Suprapubic skin (tissue), 4 donors: ENCODE results near the gene EVX1. TPM values are rescaled to one million over a fixed set of nuclear protein-coding genes. Genes with fewer than 3 reads are reported as not detected.

ENCODE experiments used
- DNase-seq, 2 donors: peaks; one replicate each; pipeline ENCODE4 v3.0.0-alpha.2; 2019; ENCODE audit warnings: low spot score in 2 of 2
- H3K27ac ChIP-seq: fragments of 200-600 bp; sonication (generic); one replicate; pipeline ENCODE4 v1.5.1; 2019
- H3K27me3 ChIP-seq: fragments of 200-600 bp; sonication (generic); one replicate; pipeline ENCODE4 v1.5.1; 2019
- H3K36me3 ChIP-seq: fragments of 200-600 bp; sonication (generic); one replicate; pipeline ENCODE4 v1.5.1; 2019
- H3K4me1 ChIP-seq: fragments of 200-600 bp; sonication (generic); one replicate; pipeline ENCODE4 v1.5.1; 2019
- H3K4me3 ChIP-seq: fragments of 200-600 bp; sonication (generic); one replicate; pipeline ENCODE4 v1.5.1; 2019; ENCODE audit warnings: mild to moderate bottlenecking
- H3K9me3 ChIP-seq: fragments of 200-600 bp; sonication (generic); one replicate; pipeline ENCODE4 v1.5.1; 2019
- CTCF ChIP-seq, 2 donors: fragments of 200-600 bp in 1 of 2; fragments of 450-650 bp in 1 of 2; sonication (generic) in 1 of 2; IDR thresholded peaks; one replicate each; pipeline ENCODE4 v1.5.1; 2016 to 2019; ENCODE audit warnings: antibody characterized with exemption in 2 of 2, mild to moderate bottlenecking in 1 of 2, moderate library complexity in 1 of 2
- EP300 ChIP-seq: sonication (generic); formaldehyde crosslinking; IDR thresholded peaks from one replicate; pipeline ENCODE4 v1.6.1; 2017; ENCODE audit warnings: antibody characterized with exemption
- POLR2A ChIP-seq, 2 donors: fragments of 450-650 bp; IDR thresholded peaks; one replicate each; pipeline ENCODE4 v1.6.1; 2017; ENCODE audit warnings: antibody characterized with exemption in 2 of 2, mild to moderate bottlenecking in 2 of 2, moderate library complexity in 2 of 2
- POLR2AphosphoS5 ChIP-seq, 3 donors: sonication (generic); formaldehyde crosslinking; IDR thresholded peaks; one replicate each; pipeline ENCODE4 v1.6.1; 2017; ENCODE audit warnings: antibody characterized with exemption in 3 of 3
- WGBS: methylation state at CpG from one replicate; pipeline ENCODE4 v1.1.5; 2018; 5-methylcytosine and 5-hydroxymethylcytosine counted together
- total RNA-seq, 4 donors: library from RNA; depleted of rRNA; stranded (reverse); fragments of >200 nt; gene quantifications; one replicate each; pipeline ENCODE4 v1.1.0, GENCODE V29; 2016

The EVX1 gene
- total RNA-seq, 4 donors from 2014 or later = not detected

- Histone ChIP-seq H3K27ac (no peak overlapping the region), H3K27me3 (peaks cover 67% of the 10 kb centered on the region)
- no peak for DNase-seq
Measured at GRCh38 chr7:27254625-27255024, 12.0 kb downstream of the EVX1 start.

GRCh38 chr7:27260211-27260610, 17.6 kb downstream of the EVX1 start:
- H3K27me3 ChIP-seq = peaks cover 30% of the 10 kb centered on the region
- H3K4me3 ChIP-seq = no peak overlapping the region
- TF ChIP-seq EP300 (no peak), CTCF (IDR thresholded peaks at IDR 0.05) (no peak), POLR2AphosphoS5 (IDR thresholded peaks at IDR 0.05) (no peak)
- WGBS = 40% methylated on average over 5 of the region's 5 CpGs
- H3K9me3 ChIP-seq = no peaks in the 10 kb centered on the region
- no peaks in the 10 kb centered on the region for H3K4me1 ChIP-seq
- DNase-seq = no peak
- H3K36me3 ChIP-seq = no peaks in the 10 kb centered on the region
- H3K27ac ChIP-seq = no peak overlapping the region

More at GRCh38 chr7:27254625-27255024, 12.0 kb downstream of the EVX1 start:
- no peak overlapping the region for H3K4me3 ChIP-seq
- TF ChIP-seq POLR2A (IDR thresholded peaks at IDR 0.05) (no peak), CTCF (IDR thresholded peaks at IDR 0.05) (no peak), POLR2AphosphoS5 (IDR thresholded peaks at IDR 0.05) (no peak), EP300 (no peak)
- H3K9me3 ChIP-seq = no peaks in the 10 kb centered on the region
- H3K36me3 ChIP-seq = no peaks in the 10 kb centered on the region
- peaks cover 15% of the 10 kb centered on the region for H3K4me1 ChIP-seq
- WGBS = 80% methylated on average over 1 of the region's 1 CpG

GRCh38 chr7:27262121-27262520, 19.5 kb downstream of the EVX1 start:
- 89% methylated on average over 4 of the region's 4 CpGs for WGBS
- no peaks in the 10 kb centered on the region for H3K9me3 ChIP-seq
- H3K27ac ChIP-seq = no peak overlapping the region
- no peaks in the 10 kb centered on the region for H3K36me3 ChIP-seq
- H3K4me1 ChIP-seq = no peaks in the 10 kb centered on the region
- peaks cover 25% of the 10 kb centered on the region for H3K27me3 ChIP-seq
- DNase-seq = no peak
- TF ChIP-seq EP300 = no peak
- TF ChIP-seq CTCF (IDR thresholded peaks at IDR 0.05) = no peak
- TF ChIP-seq POLR2A (IDR thresholded peaks at IDR 0.05) = no peak
- no peak for TF ChIP-seq POLR2AphosphoS5 (IDR thresholded peaks at IDR 0.05)
- no peak overlapping the region for H3K4me3 ChIP-seq

GRCh38 chr7:27263781-27264180, 21.2 kb downstream of the EVX1 start:
- Histone ChIP-seq H3K27me3 (peaks cover 25% of the 10 kb centered on the region), H3K4me3 (no peak overlapping the region), H3K36me3 (no peaks in the 10 kb centered on the region), H3K9me3 (no peaks in the 10 kb centered on the region), H3K27ac (no peak overlapping the region), H3K4me1 (no peaks in the 10 kb centered on the region)
- 53% methylated on average over 2 of the region's 2 CpGs for WGBS
- DNase-seq = no peak
- TF ChIP-seq POLR2A (IDR thresholded peaks at IDR 0.05) (no peak), CTCF (IDR thresholded peaks at IDR 0.05) (no peak)

- Histone ChIP-seq H3K27ac (no peak overlapping the region), H3K4me1 (no peaks in the 10 kb centered on the region), H3K9me3 (peaks cover 8% of the 10 kb centered on the region), H3K27me3 (peaks cover 5% of the 10 kb centered on the region), H3K36me3 (no peaks in the 10 kb centered on the region), H3K4me3 (no peak overlapping the region)
- no peak for DNase-seq
- 88% methylated on average over 14 of the region's 14 CpGs for WGBS
- no peak for TF ChIP-seq POLR2A (IDR thresholded peaks at IDR 0.05)
- TF ChIP-seq POLR2AphosphoS5 (IDR thresholded peaks at IDR 0.05) = no peak
- TF ChIP-seq CTCF (IDR thresholded peaks at IDR 0.05) = no peak
- TF ChIP-seq EP300 = no peak
Measured at GRCh38 chr7:27269455-27269854, 26.9 kb downstream of the EVX1 start.
